DOHH2 (cell line): ENCODE measurements around the gene LAMA4.

ENCODE experiments used
- EZH2phosphoT487 ChIP-seq: fragments of 200-600 bp; sonication (generic); IDR thresholded peaks from 2 replicates; pipeline ENCODE4 v1.6.1; 2017; ENCODE audit warnings: borderline replicate concordance, mild to moderate bottlenecking, antibody characterized with exemption, low read length, moderate library complexity, mixed read lengths
- TF ChIP-seq, protein P1 (sequence below): fragments of 200-600 bp; sonication (generic); IDR thresholded peaks from one replicate; pipeline ENCODE4 v1.5.1; 2014; ENCODE audit warnings: antibody characterized with exemption, mild to moderate bottlenecking, low read depth, low read length; ENCODE audit not compliant: poor library complexity, severe bottlenecking

DNA sequence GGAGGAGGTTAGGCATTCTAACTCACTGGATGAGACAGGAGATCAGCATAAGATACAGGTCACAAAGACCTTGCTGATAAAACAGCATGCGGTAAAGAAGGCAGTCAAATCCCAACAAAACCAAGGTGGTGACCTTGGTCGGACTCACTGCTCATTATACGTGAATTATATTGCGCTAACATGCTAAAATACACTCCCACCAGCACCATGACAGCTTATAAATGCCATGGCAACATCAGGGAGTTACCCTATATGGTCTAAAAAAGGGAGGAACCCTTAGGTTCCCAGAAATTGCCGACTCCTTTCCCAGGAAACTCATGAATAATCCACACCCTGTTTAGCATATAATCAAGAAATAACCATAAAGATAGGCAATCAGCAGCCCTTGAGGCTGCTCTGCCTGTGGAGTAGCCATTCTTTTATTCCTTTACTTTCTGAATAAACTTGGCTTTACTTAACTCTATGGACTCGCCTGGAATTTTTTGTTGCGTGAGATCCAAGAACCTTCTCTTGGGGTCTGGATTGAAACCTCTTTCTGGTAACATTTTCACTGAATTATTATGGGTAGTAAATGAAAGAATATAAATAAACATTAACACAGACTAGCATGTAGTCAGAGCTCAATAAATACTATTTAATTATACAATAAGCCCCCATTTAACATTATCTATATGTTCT is 3.0 kb upstream of the LAMA4 start:
- TF ChIP-seq, protein P1, sequence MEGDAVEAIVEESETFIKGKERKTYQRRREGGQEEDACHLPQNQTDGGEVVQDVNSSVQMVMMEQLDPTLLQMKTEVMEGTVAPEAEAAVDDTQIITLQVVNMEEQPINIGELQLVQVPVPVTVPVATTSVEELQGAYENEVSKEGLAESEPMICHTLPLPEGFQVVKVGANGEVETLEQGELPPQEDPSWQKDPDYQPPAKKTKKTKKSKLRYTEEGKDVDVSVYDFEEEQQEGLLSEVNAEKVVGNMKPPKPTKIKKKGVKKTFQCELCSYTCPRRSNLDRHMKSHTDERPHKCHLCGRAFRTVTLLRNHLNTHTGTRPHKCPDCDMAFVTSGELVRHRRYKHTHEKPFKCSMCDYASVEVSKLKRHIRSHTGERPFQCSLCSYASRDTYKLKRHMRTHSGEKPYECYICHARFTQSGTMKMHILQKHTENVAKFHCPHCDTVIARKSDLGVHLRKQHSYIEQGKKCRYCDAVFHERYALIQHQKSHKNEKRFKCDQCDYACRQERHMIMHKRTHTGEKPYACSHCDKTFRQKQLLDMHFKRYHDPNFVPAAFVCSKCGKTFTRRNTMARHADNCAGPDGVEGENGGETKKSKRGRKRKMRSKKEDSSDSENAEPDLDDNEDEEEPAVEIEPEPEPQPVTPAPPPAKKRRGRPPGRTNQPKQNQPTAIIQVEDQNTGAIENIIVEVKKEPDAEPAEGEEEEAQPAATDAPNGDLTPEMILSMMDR: no peak
- no peak for TF ChIP-seq EZH2phosphoT487
